Measurements from ENCODE around the gene TIMM50. TPM values are rescaled to one million over a fixed set of nuclear protein-coding genes. Genes with fewer than 3 reads are reported as not detected.

Gene TIMM50
- total RNA-seq, result 35.3 and 58.7 TPM in 2 replicates

DNA sequence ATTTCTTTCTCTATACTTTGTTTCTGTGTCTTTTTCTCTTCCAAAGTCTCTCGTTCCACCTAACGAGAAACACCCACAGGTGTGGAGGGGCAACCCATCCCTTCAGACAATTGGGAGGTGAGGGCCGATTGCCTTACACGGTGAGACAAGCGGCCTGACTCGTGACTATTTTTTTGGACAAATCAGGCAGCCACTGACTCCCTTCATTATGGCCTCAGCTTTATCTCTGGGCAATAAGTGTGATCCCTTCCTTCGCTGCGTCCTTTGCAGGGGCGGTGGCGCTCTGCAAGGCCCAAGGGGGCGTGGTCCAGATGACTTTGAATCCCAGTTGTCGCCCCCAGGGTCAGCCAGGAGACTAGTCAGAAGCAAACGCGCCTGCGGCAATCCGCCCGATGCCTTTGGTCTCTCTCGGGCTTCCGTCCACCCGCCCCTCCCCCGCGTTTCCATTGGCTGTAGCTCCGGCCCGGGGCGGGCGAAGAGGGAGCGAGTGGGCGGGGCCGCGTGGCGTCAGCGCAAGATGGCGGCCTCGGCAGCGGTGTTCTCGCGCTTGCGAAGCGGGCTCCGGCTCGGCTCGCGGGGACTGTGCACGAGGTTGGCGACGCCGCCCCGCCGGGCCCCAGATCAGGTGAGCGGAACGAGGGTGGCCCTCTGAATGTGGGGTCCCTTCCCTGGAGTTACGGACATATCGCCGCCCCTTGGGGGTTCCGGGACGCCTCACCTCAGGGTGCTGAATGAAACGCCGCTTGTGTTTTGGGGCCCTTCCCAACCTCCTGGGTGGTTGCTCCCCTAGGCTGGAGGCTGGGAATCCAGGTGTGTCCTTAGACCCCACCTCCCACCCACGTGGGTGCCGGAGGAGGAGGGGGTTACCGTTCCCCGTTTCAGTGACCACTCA lies at the start of gene TIMM50:
Gene TIMM50 (plus strand): TSS at position 502 of the 892 bp plus-strand sequence. CDS start 16 bp downstream, at position 518.

DNA sequence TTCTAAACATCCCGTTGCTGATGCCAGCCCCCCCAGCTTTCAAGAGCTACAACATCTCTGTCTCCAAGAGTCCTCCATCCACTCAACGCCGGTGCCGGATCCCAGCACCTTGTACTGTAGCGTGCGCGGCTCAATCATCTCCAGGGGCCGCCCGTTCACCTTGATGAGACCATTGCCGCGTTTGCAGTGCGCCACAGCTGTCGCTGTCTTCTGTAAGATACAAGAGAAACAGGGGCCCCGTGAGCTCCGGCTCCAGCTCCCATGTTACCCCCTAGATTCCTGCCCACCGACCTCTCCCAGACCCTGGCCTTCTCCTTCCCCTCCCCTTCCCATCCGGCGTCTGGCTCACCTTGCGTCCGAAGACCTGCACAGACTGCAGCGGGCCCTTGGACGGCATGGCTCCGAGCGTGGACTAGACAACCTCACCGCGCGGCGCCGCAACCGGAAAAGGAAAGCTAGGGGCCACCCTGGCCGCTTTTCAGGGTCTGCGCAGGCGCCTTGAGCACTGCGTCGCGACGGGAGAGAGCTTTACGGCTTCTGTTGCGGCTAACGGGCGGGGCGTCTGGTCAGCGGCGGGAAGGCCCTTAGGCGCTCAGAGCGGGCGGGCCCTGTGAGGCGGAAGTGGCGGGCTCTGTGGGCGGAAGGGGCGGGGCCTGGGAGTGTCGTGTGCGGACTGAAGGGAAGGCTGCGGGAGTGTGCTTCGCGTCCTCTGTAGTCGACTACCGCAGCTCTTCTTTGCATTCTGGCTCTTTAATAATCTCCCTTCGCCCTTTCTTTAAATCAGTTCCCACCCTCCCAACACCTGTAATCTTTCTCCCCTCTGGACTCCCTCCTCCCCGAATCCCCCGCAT lies 44.9 kb upstream of the TIMM50 start, which contains the start of gene RPS16:
Gene RPS16 (minus strand): TSS at position 451 of the 851 bp plus-strand sequence. CDS start 54 bp downstream, at position 397.

DNA sequence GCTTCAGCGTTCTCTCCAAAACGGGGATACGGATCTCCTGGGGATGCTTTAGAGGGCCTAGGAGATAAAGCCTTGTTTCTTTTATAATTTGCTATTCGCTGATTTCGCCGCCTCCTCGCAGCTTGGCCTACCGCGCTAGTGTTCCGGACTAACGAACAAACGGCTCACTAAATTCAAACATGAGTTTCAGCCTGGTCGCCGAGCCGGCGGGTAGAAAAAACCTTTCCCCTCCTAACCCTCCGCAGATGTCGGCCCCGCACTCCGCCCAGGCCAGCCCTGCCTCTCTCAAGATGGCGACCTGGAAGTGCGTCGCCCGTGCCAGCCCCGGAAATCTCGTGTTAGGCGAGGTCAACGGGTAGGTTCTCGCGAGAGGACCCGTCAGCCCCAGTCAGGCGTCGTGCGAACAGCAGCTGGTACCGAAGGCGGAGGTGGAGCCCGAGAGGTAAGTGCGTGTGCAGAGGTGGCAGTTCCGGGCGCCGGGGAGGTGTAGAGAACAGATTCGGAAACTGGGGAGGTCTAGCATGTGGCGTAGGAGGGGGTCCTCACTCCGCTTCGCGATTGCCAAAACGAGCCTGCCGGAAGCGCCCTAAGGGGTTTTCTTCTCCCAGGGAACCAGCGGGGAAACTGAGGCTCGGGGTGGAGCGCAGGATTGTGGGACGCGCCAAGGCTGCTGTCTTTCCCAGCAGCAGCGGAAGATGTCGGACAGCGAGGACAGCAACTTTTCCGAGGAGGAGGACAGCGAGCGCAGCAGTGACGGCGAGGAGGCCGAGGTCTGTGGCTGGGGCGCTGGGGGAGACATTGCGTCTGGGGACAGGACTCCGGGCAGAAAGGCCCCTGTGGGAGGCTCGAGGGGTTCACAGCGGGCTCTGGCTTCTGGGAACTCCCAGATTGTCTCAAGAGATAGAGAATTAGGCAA lies 35.2 kb upstream of the TIMM50 start, which contains the start of gene SUPT5H:
Gene SUPT5H (plus strand): TSS at position 387 of the 916 bp plus-strand sequence. CDS start 309 bp downstream, at position 696.

DNA sequence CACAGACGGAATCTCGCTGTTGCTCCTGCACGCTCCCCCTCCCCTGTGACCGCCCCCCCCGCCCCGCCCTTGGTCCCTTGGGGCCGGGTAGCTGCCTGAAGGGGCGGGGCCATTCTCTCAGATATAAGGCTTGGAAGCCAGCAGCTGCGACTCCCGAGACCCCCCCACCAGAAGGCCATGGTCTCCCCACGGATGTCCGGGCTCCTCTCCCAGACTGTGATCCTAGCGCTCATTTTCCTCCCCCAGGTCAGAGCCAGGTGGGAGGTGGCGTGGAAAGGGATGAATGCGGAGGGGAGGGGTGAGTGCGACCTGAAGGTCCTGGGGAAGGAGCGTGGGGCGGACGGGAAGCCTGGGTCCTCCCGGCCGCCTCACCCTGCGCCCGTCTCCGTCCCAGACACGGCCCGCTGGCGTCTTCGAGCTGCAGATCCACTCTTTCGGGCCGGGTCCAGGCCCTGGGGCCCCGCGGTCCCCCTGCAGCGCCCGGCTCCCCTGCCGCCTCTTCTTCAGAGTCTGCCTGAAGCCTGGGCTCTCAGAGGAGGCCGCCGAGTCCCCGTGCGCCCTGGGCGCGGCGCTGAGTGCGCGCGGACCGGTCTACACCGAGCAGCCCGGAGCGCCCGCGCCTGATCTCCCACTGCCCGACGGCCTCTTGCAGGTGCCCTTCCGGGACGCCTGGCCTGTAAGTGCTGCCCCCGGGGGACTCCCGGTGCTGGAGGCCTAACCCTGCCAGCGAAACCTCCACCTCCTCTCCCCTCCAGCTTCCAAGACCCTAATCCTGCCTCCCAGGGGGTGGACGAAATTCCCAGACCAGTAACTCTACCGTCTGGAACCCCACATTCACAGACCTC lies 18.4 kb downstream of the TIMM50 start, which contains the start of gene DLL3:
Gene DLL3 (plus strand): TSS at position 150 of the 845 bp plus-strand sequence. CDS start 28 bp downstream, at position 178.

DNA sequence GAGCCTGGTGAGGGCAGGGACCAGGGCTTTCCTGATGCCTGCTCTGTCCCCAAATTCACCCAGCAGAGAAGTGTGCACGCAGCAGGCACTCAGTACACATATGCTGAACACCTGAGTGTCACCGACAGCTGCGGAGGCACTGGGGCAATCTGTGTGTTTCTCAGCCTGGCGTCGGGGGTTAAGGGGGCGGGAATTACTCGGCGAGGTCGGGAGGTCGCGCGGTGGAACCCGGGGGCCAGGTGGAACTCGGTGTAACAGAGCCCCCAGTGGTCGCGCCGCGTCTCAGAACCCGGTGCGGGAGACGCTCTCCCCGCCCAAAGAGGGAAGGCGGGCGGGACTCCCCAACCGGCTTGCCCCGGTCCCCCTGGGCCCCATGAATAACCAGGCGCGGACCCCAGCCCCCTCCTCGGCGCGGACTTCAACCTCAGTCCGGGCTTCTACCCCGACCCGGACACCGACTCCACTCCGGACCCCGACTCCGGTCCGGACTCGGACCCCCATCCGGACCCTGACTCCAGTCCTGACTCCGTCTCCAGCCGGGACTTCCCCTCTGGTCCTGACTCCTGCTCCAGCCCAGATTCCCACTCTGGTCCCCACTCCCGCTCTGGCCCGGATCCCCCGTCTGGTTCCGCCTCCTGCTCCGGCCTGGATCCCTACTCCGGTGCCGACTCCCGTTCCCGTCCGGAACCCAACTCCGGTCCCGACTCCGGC lies 34.4 kb downstream of the TIMM50 start, which contains the start of gene SELENOV:
Gene SELENOV (plus strand): TSS at position 300 of the 711 bp plus-strand sequence. CDS start 74 bp downstream, at position 374.

DNA sequence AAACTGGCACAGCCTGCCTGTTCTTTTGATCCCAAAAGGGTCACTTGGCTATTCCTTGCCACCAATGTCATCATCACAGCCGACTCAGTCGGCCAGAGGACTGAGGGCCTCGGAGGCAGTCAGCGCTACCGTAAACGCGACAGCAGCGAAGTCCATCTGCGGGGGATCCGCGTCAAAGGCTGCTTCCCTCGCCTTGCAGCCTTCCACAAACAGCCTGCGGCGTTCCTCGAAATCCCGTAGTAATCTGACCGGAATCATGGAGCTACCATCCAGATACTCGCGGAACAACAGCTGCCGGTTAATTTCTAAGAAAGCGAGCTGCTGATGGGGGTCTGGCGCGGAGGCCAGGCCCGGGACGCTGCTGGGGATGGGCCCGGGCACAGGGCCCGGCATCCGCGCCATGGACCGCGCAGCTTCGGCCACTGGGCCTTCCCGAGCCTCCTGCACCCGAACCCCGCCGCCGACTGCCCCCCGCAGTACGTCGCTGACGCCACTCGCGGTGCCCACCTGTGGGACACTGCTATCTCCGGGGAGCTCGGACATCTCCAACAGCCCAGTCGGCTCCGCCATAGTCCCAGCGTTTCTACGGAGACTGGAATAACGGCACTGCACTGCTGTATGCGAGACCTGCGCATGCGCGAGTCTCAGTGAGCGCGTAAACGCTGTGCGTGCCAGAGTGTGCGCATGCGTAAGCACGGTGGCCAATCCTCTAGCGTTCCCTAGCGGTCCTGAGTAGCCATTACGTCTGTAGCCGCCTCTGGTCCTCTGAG lies 51.8 kb downstream of the TIMM50 start, which contains the start of gene EID2B:
Gene EID2B (minus strand): TSS at position 620 of the 770 bp plus-strand sequence. CDS start 50 bp downstream, at position 570.

DNA sequence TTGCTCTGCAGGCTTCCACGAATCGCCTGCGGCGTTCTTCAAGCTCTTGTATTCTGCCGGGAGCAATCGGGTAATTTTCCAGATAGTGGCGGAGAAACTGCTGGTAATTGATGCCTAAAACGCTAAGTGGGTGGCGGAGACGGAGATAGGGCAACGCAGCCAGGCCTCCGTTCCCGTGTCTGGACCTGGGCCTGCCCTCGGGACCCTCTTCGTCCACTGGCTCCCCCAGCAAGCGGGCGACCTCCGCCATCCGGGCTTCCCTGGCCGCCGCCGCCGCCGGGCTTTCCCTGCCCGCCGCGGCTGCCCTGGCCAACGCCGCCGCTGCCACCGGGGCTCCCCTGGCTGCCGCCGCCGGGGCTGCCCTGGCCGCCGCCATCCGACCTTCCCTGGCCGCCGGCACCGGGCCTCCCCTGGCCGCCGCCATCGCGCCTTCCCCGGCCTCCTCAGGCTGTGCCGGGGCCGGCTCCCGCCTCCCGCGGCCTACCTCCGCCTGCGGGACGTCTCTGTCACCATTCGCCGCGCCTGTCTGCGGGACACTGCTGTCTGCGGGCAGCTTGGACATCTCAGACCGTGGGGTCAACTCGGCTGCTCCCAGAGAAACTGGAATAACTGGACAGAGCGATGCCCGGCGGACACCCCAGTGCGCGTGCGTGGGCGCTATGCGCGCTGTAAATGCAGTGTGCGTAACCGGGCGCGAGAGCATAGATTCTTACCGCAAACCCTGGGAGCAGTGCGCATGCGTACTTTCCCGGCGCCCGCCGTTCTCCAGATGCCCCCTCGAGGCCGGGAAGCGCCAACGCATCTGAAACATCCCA lies 59.1 kb downstream of the TIMM50 start, which contains the start of gene EID2:
Gene EID2 (minus strand): TSS at position 644 of the 815 bp plus-strand sequence. CDS start 82 bp downstream, at position 562.

Other genes with a start within 250 kb of the TIMM50 start
- gene IFNL3, start 235.8 kb upstream of the TIMM50 start, total RNA-seq, result not detected in 2 replicates
- gene IFNL4, start 232.0 kb upstream of the TIMM50 start, total RNA-seq, result not detected in 2 replicates
- gene IFNL2, start 212.4 kb upstream of the TIMM50 start, total RNA-seq, result not detected in 2 replicates
- not detected in 2 replicates for gene IFNL1, start 184.4 kb upstream of the TIMM50 start, total RNA-seq
- gene LRFN1, start 160.0 kb upstream of the TIMM50 start, total RNA-seq, result 0.39 TPM in 1 of 2 replicates, not detected in the other
- not detected in 2 replicates for gene GMFG, start 144.8 kb upstream of the TIMM50 start, total RNA-seq
- gene SAMD4B, start 138.4 kb upstream of the TIMM50 start, total RNA-seq, result 64.0 and 66.7 TPM in 2 replicates
- 39.3 and 44.9 TPM in 2 replicates for gene PAF1, start 89.7 kb upstream of the TIMM50 start, total RNA-seq
- gene MED29, start 89.5 kb upstream of the TIMM50 start, total RNA-seq, result 18.1 and 20.9 TPM in 2 replicates
- 16.2 and 16.9 TPM in 2 replicates for gene ZFP36, start 74.0 kb upstream of the TIMM50 start, total RNA-seq
- gene PLEKHG2, start 68.2 kb upstream of the TIMM50 start, total RNA-seq, result 17.5 and 29.4 TPM in 2 replicates
- 123 and 173 TPM in 2 replicates for gene RPS16, start 44.9 kb upstream of the TIMM50 start, total RNA-seq
- 84.8 and 94.0 TPM in 2 replicates for gene SUPT5H, start 35.3 kb upstream of the TIMM50 start, total RNA-seq
- gene DLL3, start 18.1 kb downstream of the TIMM50 start, total RNA-seq, result under 0.01 TPM in 1 of 2 replicates, not detected in the other
- not detected in 2 replicates for gene SELENOV, start 34.3 kb downstream of the TIMM50 start, total RNA-seq
- gene EID2B, start 52.0 kb downstream of the TIMM50 start, total RNA-seq, result 1.1 and 1.2 TPM in 2 replicates
- 6.3 and 14.4 TPM in 2 replicates for gene EID2, start 59.3 kb downstream of the TIMM50 start, total RNA-seq
- not detected in 2 replicates for gene LGALS13, start 121.7 kb downstream of the TIMM50 start, total RNA-seq
- gene LGALS16, start 175.1 kb downstream of the TIMM50 start, total RNA-seq, result not detected in 2 replicates
- not detected in 2 replicates for gene LGALS14, start 223.6 kb downstream of the TIMM50 start, total RNA-seq

Data from placental epithelial cell (primary cell).